ENCODE data around the gene LMOD3. TPM values are rescaled to one million over a fixed set of nuclear protein-coding genes. Genes with fewer than 3 reads are reported as not detected.

Gene LMOD3
- total and polyA plus RNA-seq, 2 of the 4 experiments (the other 2 are of a cell fraction) = not detected

- DNase-seq (no peak), ATAC-seq (ENCODE audit: low read depth) (no peak)
- Histone ChIP-seq H3K23ac (ENCODE audit: low read depth, low read length) (no peak overlapping the region), H3K79me1 (ENCODE audit: low read depth in 1 of 2, low read length in 2 of 2) (no peaks in the 10 kb centered on the region), H2AK5ac (ENCODE audit: low read depth, low read length) (no peak overlapping the region), H3K4me2 (ENCODE audit: low read depth, low read length) (no peak overlapping the region), H3K9ac (ENCODE audit: low read depth, low read length) (no peak overlapping the region), H4K5ac (ENCODE audit: low read depth, low read length) (no peak overlapping the region), H2AFZ (replicated peaks; ENCODE audit: low read length, poor library complexity) (no peak overlapping the region), H2AK9ac (replicated peaks; ENCODE audit: low read depth, low read length, poor library complexity) (no peak overlapping the region), H2BK120ac (ENCODE audit: low read depth, low read length) (no peak overlapping the region), H4K8ac (ENCODE audit: low read depth in 2 of 2, low read length in 2 of 2) (no peak overlapping the region), H2BK20ac (ENCODE audit: low read depth, low read length) (no peak overlapping the region), H3K27ac (ENCODE audit: insufficient read depth, low read length) (no peak overlapping the region), H2BK15ac (ENCODE audit: low read depth, low read length) (no peak overlapping the region), H2BK5ac (ENCODE audit: low read depth, low read length, poor library complexity, severe bottlenecking) (no peak overlapping the region), H3K27me3 (ENCODE audit: control insufficient read depth, insufficient read depth, low read length) (peaks cover 7% of the 10 kb centered on the region), H3K4me1 (ENCODE audit: control insufficient read depth, insufficient read depth, low read length) (no peaks in the 10 kb centered on the region), H3K9me3 (ENCODE audit: control insufficient read depth, insufficient read depth, low read length) (no peaks in the 10 kb centered on the region), H4K20me1 (ENCODE audit: insufficient read depth, low read length) (no peaks in the 10 kb centered on the region), H3K56ac (ENCODE audit: extremely low read depth, insufficient read depth, low read length) (no peak overlapping the region), H3K4ac (ENCODE audit: low read depth, low read length) (no peak overlapping the region), H3K36me3 (ENCODE audit: control insufficient read depth, insufficient read depth, low read length) (no peaks in the 10 kb centered on the region), H4K91ac (ENCODE audit: insufficient read depth, low read depth, low read length) (no peak overlapping the region), H3K9me1 (ENCODE audit: insufficient read depth, low read length) (no peaks in the 10 kb centered on the region), H3K18ac (ENCODE audit: low read depth, low read length) (no peak overlapping the region), H3K14ac (replicated peaks; ENCODE audit: low read depth, low read length) (no peak overlapping the region), H3K4me3 (ENCODE audit: insufficient read depth, low read depth, low read length) (no peak overlapping the region)
- in situ Hi-C loops (cut with MboI; ENCODE audit: low sequenced_read_pairs) = no loop called here
- WGBS, 2 experiments (ENCODE audit: extremely low coverage in 2 of 2, insufficient read length in 1 of 2) = no CpG with 5 or more reads among the region's 6 CpGs
- CTCF ChIA-PET = interaction anchor here (0.5 to 1.6 kb wide), 18 partner anchors 8 to 554 kb away, joined by 3 to 12 read pairs (median 3); no protein-coding TSS in a partner anchor
- POLR2A ChIA-PET (ENCODE audit: unreplicated experiment) = interaction anchor here (0.6 kb wide), 1 partner anchor 61 kb away, joined by 7 read pairs; no protein-coding TSS in a partner anchor
- dilution Hi-C loops (cut with HindIII; ENCODE audit: low sequenced_read_pairs, unreplicated experiment) = no loop called here
- TF ChIP-seq CTCF (conservative IDR thresholded peaks at IDR 0.05; ENCODE audit: low read depth, low read length) (no peak), RAD21 (IDR thresholded peaks at IDR 0.05; ENCODE audit: low read length) (no peak), BHLHE40 (IDR thresholded peaks at IDR 0.05; ENCODE audit: low read depth, low read length) (no peak), MAZ (IDR thresholded peaks at IDR 0.05; ENCODE audit: borderline replicate concordance, low read depth, low read length) (no peak), POLR2A (IDR thresholded peaks at IDR 0.05; ENCODE audit: low read depth, low read length) (no peak), NFE2L2 (IDR thresholded peaks at IDR 0.05; ENCODE audit: low read depth, low read length) (no peak), RFX5 (IDR thresholded peaks at IDR 0.05; ENCODE audit: low read depth, low read length) (no peak), MAFK (IDR thresholded peaks at IDR 0.05; ENCODE audit: low read depth, low read length) (no peak), RCOR1 (IDR thresholded peaks at IDR 0.05; ENCODE audit: insufficient replicate concordance, low read length) (no peak), USF2 (IDR thresholded peaks at IDR 0.05; ENCODE audit: low read depth, low read length) (no peak), ELK1 (IDR thresholded peaks at IDR 0.05; ENCODE audit: borderline replicate concordance, low read depth, low read length) (no peak), FOS (IDR thresholded peaks at IDR 0.05; ENCODE audit: low read depth, low read length) (no peak)
- no TSS peak for BruUV-seq (replicated peaks)
- intact Hi-C loops (cut with micrococcal nuclease) = loop anchor here (1.0 to 10.0 kb wide), 3 partner anchors 185 to 553 kb away; no protein-coding TSS in a partner anchor
Measured at GRCh38 chr3:69121513-69121912, 882 bp downstream of the LMOD3 start.
